HCT116 (cell line): ENCODE data around the gene PCDH9. TPM values are rescaled to one million over a fixed set of nuclear protein-coding genes. Genes with fewer than 3 reads are reported as not detected.

ENCODE experiments used
- ATAC-seq: fragments of 200-7000 bp; cut with Tn5 transposase; 2 replicates; pipeline ENCODE4 v1.9.1; 2020; ENCODE audit warnings: mild to moderate bottlenecking, moderate library complexity
- BruUV-seq: library from RNA; stranded (reverse); fragments of 400-500 nt; replicated peaks from 2 replicates; lab custom pipeline; 2021; lab: Mats Ljungman, UMichigan
- CTCF ChIA-PET: fragments of 300-600 bp; sonication (Branson Sonifier 250); formaldehyde crosslinking; loops from one replicate; lab custom pipeline; 2021; ENCODE audit warnings: antibody characterized with exemption; lab: Charles Lee
- POLR2A ChIA-PET: fragments of 300-600, 350-600 bp; sonication (Branson Sonifier 250); formaldehyde crosslinking; loops from one replicate; lab custom pipeline; 2021; ENCODE audit warnings: antibody characterized with exemption; lab: Charles Lee
- RAD21 ChIA-PET, 2 experiments: fragments of 300-600 bp; sonication (Branson Sonifier 250); formaldehyde crosslinking; loops; one replicate each; lab custom pipeline; 2023; ENCODE audit warnings: low total read pairs in 2 of 2; ENCODE audit not compliant: uncharacterized antibody in 2 of 2, unreplicated experiment in 2 of 2, low non-redundant PET in 1 of 2; lab: Charles Lee
- DNase-seq: peaks from one replicate; pipeline ENCODE4 v3.0.0-alpha.2; 2010; ENCODE audit warnings: low read depth, low spot score
- H2AFZ ChIP-seq: fragments of 200-600 bp; shearing (Covaris generic), sonication (generic); 2 replicates; pipeline ENCODE4 v1.6.1; 2017; ENCODE audit warnings: low read depth, mixed run types, mixed read lengths, antibody characterized with exemption, low read length; ENCODE audit not compliant: poor library complexity, severe bottlenecking
- H3K27ac ChIP-seq: 2 replicates; pipeline ENCODE4 v1.5.1; 2012; ENCODE audit warnings: low read depth, low read length
- H3K27me3 ChIP-seq: fragments of 200-600 bp; sonication (generic); 2 replicates; pipeline ENCODE4 v1.6.1; 2016; ENCODE audit warnings: mixed run types, low read length, mixed read lengths; ENCODE audit not compliant: insufficient read depth
- H3K36me3 ChIP-seq, 2 experiments: fragments of 200-500 bp in 1 of 2; fragments of 200-600 bp in 1 of 2; sonication (Bioruptor generic) in 1 of 2; sonication (generic) in 1 of 2; 2 replicates each; pipeline versions ENCODE4 v1.5.1 to v1.6.1; 2014 to 2016; ENCODE audit warnings: low read length in 2 of 2, inconsistent platforms in 1 of 2, mixed read lengths in 1 of 2, mixed run types in 1 of 2; ENCODE audit not compliant: insufficient read depth in 2 of 2, control insufficient read depth in 1 of 2
- H3K4me1 ChIP-seq, 2 experiments: fragments of 200-600 bp in 1 of 2; sonication (generic) in 1 of 2; 2 replicates each; pipeline versions ENCODE4 v1.5.1 to v1.6.1; 2012 to 2017; ENCODE audit warnings: low read length in 2 of 2, inconsistent platforms in 1 of 2, mild to moderate bottlenecking in 1 of 2, mixed read lengths in 1 of 2, mixed run types in 1 of 2, moderate library complexity in 1 of 2; ENCODE audit not compliant: insufficient read depth in 2 of 2, control insufficient read depth in 1 of 2
- H3K4me2 ChIP-seq: fragments of 200-600 bp; sonication (generic); 2 replicates; pipeline ENCODE4 v1.6.1; 2017; ENCODE audit warnings: mixed run types, low read length, mixed read lengths
- H3K4me3 ChIP-seq, 2 experiments: fragments of 200-600 bp in 1 of 2; sonication (generic) in 1 of 2; replicated peaks in 1 of 2; 2 replicates each; pipeline ENCODE4 v1.5.1; 2011 to 2016; ENCODE audit warnings: low read length in 2 of 2, control low read depth in 1 of 2, low read depth in 1 of 2, mild to moderate bottlenecking in 1 of 2, mixed read lengths in 1 of 2, mixed run types in 1 of 2
- H3K79me2 ChIP-seq: fragments of 200-600 bp; sonication (generic); 2 replicates; pipeline ENCODE4 v1.6.1; 2017; ENCODE audit warnings: mild to moderate bottlenecking, mixed run types, low read length, moderate library complexity, mixed read lengths; ENCODE audit not compliant: insufficient read depth
- H3K9ac ChIP-seq: fragments of 200-600 bp; sonication (generic); 2 replicates; pipeline ENCODE4 v1.6.1; 2016; ENCODE audit warnings: low read length, mixed read lengths
- H3K9me2 ChIP-seq: fragments of 200-600 bp; sonication (generic), shearing (Covaris generic); 2 replicates; pipeline ENCODE4 v1.6.1; 2017; ENCODE audit warnings: mixed run types, mild to moderate bottlenecking, moderate library complexity; ENCODE audit not compliant: insufficient read depth
- H3K9me3 ChIP-seq, 2 experiments: fragments of 200-500 bp in 1 of 2; fragments of 200-600 bp in 1 of 2; sonication (Bioruptor generic) in 1 of 2; sonication (generic) in 1 of 2; 2 replicates each; pipeline ENCODE4 v1.6.1; 2014 to 2017; ENCODE audit warnings: low read length in 2 of 2, mixed read lengths in 2 of 2, inconsistent platforms in 1 of 2, low read depth in 1 of 2, mild to moderate bottlenecking in 1 of 2, mixed run types in 1 of 2, moderate library complexity in 1 of 2; ENCODE audit not compliant: control insufficient read depth in 1 of 2, insufficient read depth in 1 of 2
- H4K20me1 ChIP-seq: fragments of 200-600 bp; sonication (generic), shearing (Covaris generic); 2 replicates; pipeline ENCODE4 v1.6.1; 2017; ENCODE audit warnings: mixed run types, mild to moderate bottlenecking, moderate library complexity; ENCODE audit not compliant: insufficient read depth
- CTCF ChIP-seq, 3 experiments: fragments of 200-600 bp in 1 of 3; sonication (generic) in 1 of 3; IDR thresholded peaks in 2 of 3; conservative IDR thresholded peaks in 1 of 3; 2 replicates each; pipeline ENCODE4 v1.5.1; 2012 to 2017; ENCODE audit warnings: low read depth in 2 of 3, low read length in 2 of 3, antibody characterized with exemption in 1 of 3, borderline replicate concordance in 1 of 3, control low read depth in 1 of 3, mild to moderate bottlenecking in 1 of 3, mixed read lengths in 1 of 3, mixed run types in 1 of 3, moderate library complexity in 1 of 3; ENCODE audit not compliant: insufficient read depth in 1 of 3
- ELF1 ChIP-seq: IDR thresholded peaks from 2 replicates; pipeline ENCODE4 v1.6.1; 2012; ENCODE audit warnings: low read depth, borderline replicate concordance
- SP1 ChIP-seq: IDR thresholded peaks from 2 replicates; pipeline ENCODE4 v1.6.1; 2012; ENCODE audit warnings: low read depth
- intact Hi-C: fragments of 100-400 bp; cut with micrococcal nuclease; formaldehyde crosslinking; loops from 2 replicates; pipeline ENCODE4 v1.10.0; 2022
- total RNA-seq: library from RNA; stranded (reverse); gene quantifications from one replicate; pipeline ENCODE4 v1.2.1, GENCODE V29; 2021; ENCODE audit not compliant: unreplicated experiment

The PCDH9 gene
- total RNA-seq, 1 experiment from 2014 or later, result 0.02 TPM

DNA sequence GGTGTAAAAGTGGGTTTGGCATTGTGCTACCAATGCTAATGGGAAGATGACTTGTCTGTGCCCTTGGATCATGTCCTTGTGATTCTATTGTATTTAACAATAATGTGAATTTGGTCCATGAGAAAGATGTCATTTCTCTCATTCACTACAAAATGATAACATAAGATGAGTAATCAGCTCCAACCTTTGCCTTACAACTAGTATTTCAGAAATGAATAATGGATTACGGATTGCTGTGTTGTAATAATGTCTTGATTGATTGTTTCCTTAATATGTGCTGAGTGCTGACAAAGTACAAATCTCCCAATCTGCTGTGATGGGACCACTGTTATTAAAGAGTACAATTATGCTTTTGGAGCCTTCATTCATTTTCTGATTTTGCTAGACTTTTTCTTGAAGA is 375.0 kb downstream of the PCDH9 start:
- TF ChIP-seq ELF1 (no peak), CTCF (IDR thresholded peaks at IDR 0.05 in 2 of 3, conservative IDR thresholded peaks at IDR 0.05 in 1 of 3; ENCODE audit: borderline replicate concordance in 1 of 3, insufficient read depth in 1 of 3, low read depth in 2 of 3, low read length in 2 of 3) (no peak)
- Histone ChIP-seq H3K4me2 (no peak overlapping the region), H4K20me1 (no peaks in the 10 kb centered on the region), H2AFZ (no peak overlapping the region), H3K9me3 (no peaks in the 10 kb centered on the region), H3K4me3 (no peak overlapping the region), H3K36me3 (no peaks in the 10 kb centered on the region), H3K27me3 (no peaks in the 10 kb centered on the region), H3K27ac (no peak overlapping the region), H3K79me2 (no peaks in the 10 kb centered on the region), H3K9ac (no peak overlapping the region), H3K4me1 (no peaks in the 10 kb centered on the region), H3K9me2 (no peaks in the 10 kb centered on the region)
- intact Hi-C loops, result no loop called here
- CTCF ChIA-PET, result no interaction called here
- no TSS peak for BruUV-seq
- POLR2A ChIA-PET, result no interaction called here
- DNase-seq (no peak), ATAC-seq (no peak)
- RAD21 ChIA-PET, result no interaction called here

- Histone ChIP-seq H3K27ac (no peak overlapping the region), H3K4me3 (no peak overlapping the region), H3K36me3 (no peaks in the 10 kb centered on the region), H3K79me2 (no peaks in the 10 kb centered on the region), H3K9ac (no peak overlapping the region), H3K27me3 (no peaks in the 10 kb centered on the region), H3K4me2 (no peak overlapping the region), H3K9me2 (no peaks in the 10 kb centered on the region), H2AFZ (no peak overlapping the region), H3K9me3 (no peaks in the 10 kb centered on the region), H4K20me1 (no peaks in the 10 kb centered on the region), H3K4me1 (no peaks in the 10 kb centered on the region)
- TF ChIP-seq ELF1, result no peak
- no peak for TF ChIP-seq SP1
- ChIA-PET RAD21 (no interaction called here), POLR2A (interaction anchor here (0.6 kb wide), 1 partner anchor 67 kb away, joined by 3 read pairs; no protein-coding TSS in a partner anchor), CTCF (no interaction called here)
- DNase-seq (no peak), ATAC-seq (no peak)
- intact Hi-C loops, result no loop called here
- no TSS peak for BruUV-seq
Measured at GRCh38 chr13:66853564-66853963, 376.6 kb downstream of the PCDH9 start.
